ENCODE measurements around the gene NTSR1.

GRCh38 chr20:62779417-62779685, 70.7 kb downstream of the NTSR1 start:
- TF ChIP-seq ZNF274 (CRISPR knock-in tag; IDR thresholded peaks at IDR 0.05): no peak
- TF ChIP-seq GABPA (IDR thresholded peaks at IDR 0.05; ENCODE audit: low read depth, low read length): peak; percentile 14; the same call in 1 of the 2 replicates
- no peak for TF ChIP-seq GABPA (CRISPR knock-in tag; IDR thresholded peaks at IDR 0.05; ENCODE audit: low read depth)
- no peak for TF ChIP-seq REPIN1 (CRISPR knock-in tag; IDR thresholded peaks at IDR 0.05; ENCODE audit: borderline replicate concordance, low read depth)
- TF ChIP-seq ZNF790 (CRISPR knock-in tag; IDR thresholded peaks at IDR 0.05; ENCODE audit: borderline replicate concordance): no peak
- no peak for TF ChIP-seq BHLHE40 (IDR thresholded peaks at IDR 0.05; ENCODE audit: low read length)
- TF ChIP-seq ZNF724P (CRISPR knock-in tag; IDR thresholded peaks at IDR 0.05; ENCODE audit: borderline replicate concordance): no peak
- TF ChIP-seq ZNF557 (CRISPR knock-in tag; IDR thresholded peaks at IDR 0.05): no peak
- no peak for TF ChIP-seq SRSF4 (IDR thresholded peaks at IDR 0.05; ENCODE audit: low read depth, low read length, poor library complexity, severe bottlenecking)
- TF ChIP-seq FOXA1 (IDR thresholded peaks at IDR 0.05): no peak
- TF ChIP-seq FOXA1 (CRISPR knock-in tag; IDR thresholded peaks at IDR 0.05): no peak
- TF ChIP-seq TBP (CRISPR knock-in tag; IDR thresholded peaks at IDR 0.05): no peak
- no peak for TF ChIP-seq RAD21 (CRISPR knock-in tag; IDR thresholded peaks at IDR 0.05)
- TF ChIP-seq GTF3A (CRISPR knock-in tag; conservative IDR thresholded peaks at IDR 0.05): no peak
